NB4 (cell line): ENCODE data around the gene ROR2.

Source experiments
- CTCF ChIP-seq: IDR thresholded peaks from one replicate; pipeline ENCODE4 v1.5.1; 2012; ENCODE audit warnings: low read depth, low read length
- MAX ChIP-seq: IDR thresholded peaks from 2 replicates; pipeline ENCODE4 v1.6.1; 2011; ENCODE audit warnings: low read depth, low read length
- POLR2A ChIP-seq: IDR thresholded peaks from 2 replicates; pipeline ENCODE4 v1.6.1; 2011; ENCODE audit warnings: mild to moderate bottlenecking; ENCODE audit not compliant: insufficient read length; ENCODE audit errors: extremely low read depth

GRCh38 chr9:91814201-91814600 is 135.8 kb downstream of the ROR2 start:
- TF ChIP-seq POLR2A (no peak), CTCF (no peak), MAX (no peak)
